Measurements from ENCODE around the gene FLYWCH2.

DNA sequence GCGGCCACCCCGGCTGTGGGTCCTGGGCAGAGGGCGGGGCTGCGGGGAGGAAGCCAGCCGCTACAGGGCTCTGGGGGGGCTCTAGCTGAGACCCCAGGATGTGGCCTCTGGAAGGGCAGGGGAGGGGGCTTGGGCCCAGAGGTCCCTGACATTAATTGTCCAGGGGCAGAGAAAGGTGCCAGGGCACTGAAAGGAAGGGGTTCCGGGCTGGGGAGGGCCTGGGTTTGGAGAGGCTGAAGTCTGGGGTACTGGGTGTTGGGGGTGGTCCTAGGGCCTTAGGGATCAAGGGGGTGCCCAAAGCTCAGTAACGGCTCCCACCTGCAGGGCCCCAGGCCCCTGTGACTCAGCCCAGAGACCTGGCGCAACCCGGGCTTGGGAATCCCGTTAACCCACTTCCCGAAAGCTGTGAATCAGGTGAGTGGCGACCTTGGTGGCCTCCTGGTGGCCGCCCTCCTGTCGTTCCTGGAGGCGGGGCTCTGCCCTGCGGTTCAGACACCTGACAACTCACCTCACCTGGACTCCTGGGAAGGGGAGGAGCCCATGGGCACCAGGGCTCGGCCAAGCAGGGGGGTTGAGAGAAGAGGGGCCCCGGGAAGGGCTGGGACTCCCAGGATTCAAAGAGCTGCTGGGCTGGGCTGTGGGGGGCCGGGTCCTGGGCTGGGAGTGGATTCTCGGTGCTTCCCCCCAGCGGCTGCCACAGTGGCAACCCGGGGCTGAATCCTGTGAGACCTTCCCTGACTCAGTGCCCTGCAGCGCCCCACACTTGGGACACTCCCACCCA lies 24.6 kb upstream of the FLYWCH2 start:
- TF ChIP-seq EZH2 (IDR thresholded peaks at IDR 0.05; ENCODE audit: insufficient read depth, poor library complexity, severe bottlenecking): no peak
- TF ChIP-seq EZH2phosphoT487 (IDR thresholded peaks at IDR 0.05; ENCODE audit: insufficient read depth, low read depth): no peak

All from GM23248 (cell line).